ENCODE data around the gene OSCP1.

OSCP1 gene

DNA sequence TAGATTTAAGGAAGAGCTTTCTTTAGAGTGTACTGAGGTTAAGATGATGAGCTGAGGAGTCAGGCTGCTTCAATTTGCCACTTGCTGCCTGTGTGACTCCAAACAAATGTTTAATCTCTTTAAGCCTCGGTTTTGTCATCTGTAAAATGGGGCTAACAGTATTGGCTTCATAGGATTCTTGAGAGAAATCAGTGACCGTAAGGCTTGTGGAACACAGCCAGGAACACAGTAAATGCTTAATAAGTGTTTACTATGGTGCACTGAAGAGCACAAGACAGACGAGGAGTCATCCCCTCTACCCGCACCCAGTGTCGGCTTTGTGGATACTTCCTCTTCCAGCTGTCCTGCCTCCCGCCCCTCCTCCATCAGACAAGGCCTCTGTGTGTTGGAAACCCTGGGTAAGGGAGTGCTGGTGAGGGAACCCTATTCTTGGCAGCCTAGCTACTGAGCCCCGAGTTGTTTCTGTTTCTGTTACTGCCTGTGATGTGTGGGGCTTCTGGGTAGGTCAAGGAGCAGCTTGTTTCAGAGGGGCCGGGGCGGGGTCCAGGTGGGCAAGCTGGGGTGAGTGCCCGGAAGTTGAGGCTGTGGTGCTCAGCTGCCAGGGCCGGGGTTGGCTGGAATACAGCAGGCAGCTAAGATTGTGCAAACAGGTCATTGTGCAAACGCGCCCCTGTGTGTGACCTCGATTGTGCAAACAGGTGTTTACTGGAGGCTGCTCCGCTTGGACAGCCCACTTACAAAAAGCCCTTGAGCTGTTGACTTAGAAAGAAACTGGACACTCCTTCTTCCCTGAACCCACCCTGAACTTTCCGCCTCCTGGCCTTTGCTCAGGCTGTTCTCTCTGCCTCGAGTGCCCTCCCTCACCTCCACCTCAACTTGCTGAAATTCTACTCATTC is 36.4 kb upstream of the OSCP1 start:
- Histone ChIP-seq H3F3A (ENCODE audit: low read depth) (no peaks in the 10 kb centered on the region), H3K4me2 (ENCODE audit: low read depth, low read length, poor library complexity, severe bottlenecking) (no peak overlapping the region), H3K9me3 (ENCODE audit: insufficient read depth, low read depth, low read length) (no peaks in the 10 kb centered on the region), H3K9me2 (replicated peaks; ENCODE audit: low read depth, low read length) (no peaks in the 10 kb centered on the region), H3K36me3 (ENCODE audit: insufficient read depth, low read length) (no peaks in the 10 kb centered on the region), H3K4me1 (ENCODE audit: insufficient read depth, low read length, poor library complexity, severe bottlenecking) (no peaks in the 10 kb centered on the region), H4K20me1 (ENCODE audit: insufficient read depth, low read length, poor library complexity, severe bottlenecking) (no peaks in the 10 kb centered on the region), H3K4me3 (ENCODE audit: low read length, poor library complexity, severe bottlenecking) (no peak overlapping the region), H3K27me3 (ENCODE audit: insufficient read depth, low read length, poor library complexity, severe bottlenecking) (no peaks in the 10 kb centered on the region), H2AFZ (ENCODE audit: low read length) (no peak overlapping the region), H3K79me2 (ENCODE audit: insufficient read depth, low read length) (no peaks in the 10 kb centered on the region), H3K9ac (ENCODE audit: low read depth, low read length, poor library complexity, severe bottlenecking) (no peak overlapping the region)
- TF ChIP-seq EZH2phosphoT487 (IDR thresholded peaks at IDR 0.05; ENCODE audit: borderline replicate concordance) = no peak

DNA sequence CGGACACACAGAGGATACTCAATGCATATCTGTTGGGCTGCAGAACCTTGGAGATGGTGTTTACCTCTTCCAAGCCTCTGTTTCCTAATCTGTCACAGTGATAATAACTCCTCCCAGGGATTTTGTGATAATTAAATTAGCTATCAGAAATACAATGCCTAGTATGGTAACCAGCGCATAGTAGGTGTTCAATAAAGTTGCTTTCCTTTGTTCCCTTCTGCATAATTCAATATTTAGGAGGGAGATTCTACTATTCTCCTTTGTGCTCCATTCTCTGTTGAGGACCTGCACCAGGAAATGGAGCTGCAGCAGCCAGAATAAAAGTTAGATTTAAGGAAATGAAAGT is 35.8 kb upstream of the OSCP1 start:
- Histone ChIP-seq H4K20me1 (ENCODE audit: insufficient read depth, low read length, poor library complexity, severe bottlenecking) (no peaks in the 10 kb centered on the region), H2AFZ (ENCODE audit: low read length) (no peak overlapping the region), H3K79me2 (ENCODE audit: insufficient read depth, low read length) (no peaks in the 10 kb centered on the region), H3K9me3 (ENCODE audit: insufficient read depth, low read depth, low read length) (no peaks in the 10 kb centered on the region), H3K9me2 (replicated peaks; ENCODE audit: low read depth, low read length) (no peaks in the 10 kb centered on the region), H3K36me3 (ENCODE audit: insufficient read depth, low read length) (no peaks in the 10 kb centered on the region), H3F3A (ENCODE audit: low read depth) (no peaks in the 10 kb centered on the region), H3K4me1 (ENCODE audit: insufficient read depth, low read length, poor library complexity, severe bottlenecking) (no peaks in the 10 kb centered on the region), H3K4me3 (ENCODE audit: low read length, poor library complexity, severe bottlenecking) (no peak overlapping the region), H3K27me3 (ENCODE audit: insufficient read depth, low read length, poor library complexity, severe bottlenecking) (no peaks in the 10 kb centered on the region), H3K4me2 (ENCODE audit: low read depth, low read length, poor library complexity, severe bottlenecking) (no peak overlapping the region), H3K9ac (ENCODE audit: low read depth, low read length, poor library complexity, severe bottlenecking) (no peak overlapping the region)
- no peak for TF ChIP-seq EZH2phosphoT487 (IDR thresholded peaks at IDR 0.05; ENCODE audit: borderline replicate concordance)
- TF ChIP-seq, protein P1, sequence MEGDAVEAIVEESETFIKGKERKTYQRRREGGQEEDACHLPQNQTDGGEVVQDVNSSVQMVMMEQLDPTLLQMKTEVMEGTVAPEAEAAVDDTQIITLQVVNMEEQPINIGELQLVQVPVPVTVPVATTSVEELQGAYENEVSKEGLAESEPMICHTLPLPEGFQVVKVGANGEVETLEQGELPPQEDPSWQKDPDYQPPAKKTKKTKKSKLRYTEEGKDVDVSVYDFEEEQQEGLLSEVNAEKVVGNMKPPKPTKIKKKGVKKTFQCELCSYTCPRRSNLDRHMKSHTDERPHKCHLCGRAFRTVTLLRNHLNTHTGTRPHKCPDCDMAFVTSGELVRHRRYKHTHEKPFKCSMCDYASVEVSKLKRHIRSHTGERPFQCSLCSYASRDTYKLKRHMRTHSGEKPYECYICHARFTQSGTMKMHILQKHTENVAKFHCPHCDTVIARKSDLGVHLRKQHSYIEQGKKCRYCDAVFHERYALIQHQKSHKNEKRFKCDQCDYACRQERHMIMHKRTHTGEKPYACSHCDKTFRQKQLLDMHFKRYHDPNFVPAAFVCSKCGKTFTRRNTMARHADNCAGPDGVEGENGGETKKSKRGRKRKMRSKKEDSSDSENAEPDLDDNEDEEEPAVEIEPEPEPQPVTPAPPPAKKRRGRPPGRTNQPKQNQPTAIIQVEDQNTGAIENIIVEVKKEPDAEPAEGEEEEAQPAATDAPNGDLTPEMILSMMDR (conservative IDR thresholded peaks at IDR 0.05; ENCODE audit: low read length) = no peak

DNA sequence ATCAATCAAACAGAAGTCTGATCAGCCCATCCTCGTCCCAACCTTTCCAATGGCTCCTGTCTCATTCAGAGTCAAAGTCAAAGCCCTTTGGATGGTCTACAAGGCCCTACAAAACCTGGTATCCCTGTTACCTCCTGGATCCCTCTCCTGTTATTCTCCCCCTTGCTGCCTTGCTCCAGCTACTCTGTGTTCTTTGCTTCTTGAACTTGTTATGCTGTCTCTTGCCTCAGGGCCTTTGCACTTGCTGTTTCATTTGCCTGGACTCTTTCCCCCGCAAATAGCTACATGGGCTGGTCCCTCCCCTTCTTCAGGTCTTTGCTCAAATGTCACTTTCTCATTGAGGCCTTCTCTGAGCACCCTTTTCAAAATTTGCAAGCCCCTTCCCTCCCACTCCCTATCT is 33.8 kb upstream of the OSCP1 start:
- Histone ChIP-seq H3K9ac (ENCODE audit: low read depth, low read length, poor library complexity, severe bottlenecking) (no peak overlapping the region), H3K4me2 (ENCODE audit: low read depth, low read length, poor library complexity, severe bottlenecking) (no peak overlapping the region), H3K4me3 (ENCODE audit: low read length, poor library complexity, severe bottlenecking) (no peak overlapping the region), H3K9me2 (replicated peaks; ENCODE audit: low read depth, low read length) (no peaks in the 10 kb centered on the region), H3K36me3 (ENCODE audit: insufficient read depth, low read length) (no peaks in the 10 kb centered on the region), H3K9me3 (ENCODE audit: insufficient read depth, low read depth, low read length) (no peaks in the 10 kb centered on the region), H3F3A (ENCODE audit: low read depth) (no peaks in the 10 kb centered on the region), H4K20me1 (ENCODE audit: insufficient read depth, low read length, poor library complexity, severe bottlenecking) (no peaks in the 10 kb centered on the region), H3K27me3 (ENCODE audit: insufficient read depth, low read length, poor library complexity, severe bottlenecking) (no peaks in the 10 kb centered on the region), H2AFZ (ENCODE audit: low read length) (no peak overlapping the region), H3K79me2 (ENCODE audit: insufficient read depth, low read length) (no peaks in the 10 kb centered on the region), H3K4me1 (ENCODE audit: insufficient read depth, low read length, poor library complexity, severe bottlenecking) (no peaks in the 10 kb centered on the region)
- TF ChIP-seq, protein P1 (conservative IDR thresholded peaks at IDR 0.05; ENCODE audit: low read length) = no peak
- no peak for TF ChIP-seq EZH2phosphoT487 (IDR thresholded peaks at IDR 0.05; ENCODE audit: borderline replicate concordance)
